ENCODE data around the gene PSMD14. TPM values are rescaled to one million over a fixed set of nuclear protein-coding genes. Genes with fewer than 3 reads are reported as not detected.

Gene PSMD14
- total RNA-seq, 1 donor from 2014 or later, result 109 TPM

DNA sequence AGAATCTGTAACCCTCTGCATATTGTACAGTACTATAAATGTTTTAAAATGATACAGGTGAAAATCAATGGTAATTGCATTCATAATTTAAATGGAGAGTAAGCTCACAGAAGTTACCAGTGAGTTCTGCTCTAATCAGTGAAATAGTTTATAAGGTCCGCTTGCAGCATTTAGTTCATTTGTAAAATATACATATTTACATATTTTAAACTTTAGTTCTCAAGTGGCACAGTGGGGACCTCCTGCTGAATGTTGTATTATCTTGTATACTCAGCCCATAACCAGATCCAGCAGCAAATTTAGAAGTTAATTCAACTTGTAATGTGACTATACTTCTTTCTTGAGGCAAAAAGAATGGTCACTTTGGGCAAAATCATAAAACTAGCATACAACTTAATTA, 66.2 kb downstream of the PSMD14 start:
- no peak overlapping the region for H3K4me3 ChIP-seq (ENCODE audit: low read depth, low read length)
- no peaks in the 10 kb centered on the region for H3K27me3 ChIP-seq (ENCODE audit: control insufficient read depth, insufficient read depth, low read length)
- H3K36me3 ChIP-seq (ENCODE audit: control insufficient read depth, insufficient read depth, low read length), result no peaks in the 10 kb centered on the region
- DNase-seq (ENCODE audit: low read depth), result no peak
- TF ChIP-seq, protein P1, sequence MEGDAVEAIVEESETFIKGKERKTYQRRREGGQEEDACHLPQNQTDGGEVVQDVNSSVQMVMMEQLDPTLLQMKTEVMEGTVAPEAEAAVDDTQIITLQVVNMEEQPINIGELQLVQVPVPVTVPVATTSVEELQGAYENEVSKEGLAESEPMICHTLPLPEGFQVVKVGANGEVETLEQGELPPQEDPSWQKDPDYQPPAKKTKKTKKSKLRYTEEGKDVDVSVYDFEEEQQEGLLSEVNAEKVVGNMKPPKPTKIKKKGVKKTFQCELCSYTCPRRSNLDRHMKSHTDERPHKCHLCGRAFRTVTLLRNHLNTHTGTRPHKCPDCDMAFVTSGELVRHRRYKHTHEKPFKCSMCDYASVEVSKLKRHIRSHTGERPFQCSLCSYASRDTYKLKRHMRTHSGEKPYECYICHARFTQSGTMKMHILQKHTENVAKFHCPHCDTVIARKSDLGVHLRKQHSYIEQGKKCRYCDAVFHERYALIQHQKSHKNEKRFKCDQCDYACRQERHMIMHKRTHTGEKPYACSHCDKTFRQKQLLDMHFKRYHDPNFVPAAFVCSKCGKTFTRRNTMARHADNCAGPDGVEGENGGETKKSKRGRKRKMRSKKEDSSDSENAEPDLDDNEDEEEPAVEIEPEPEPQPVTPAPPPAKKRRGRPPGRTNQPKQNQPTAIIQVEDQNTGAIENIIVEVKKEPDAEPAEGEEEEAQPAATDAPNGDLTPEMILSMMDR (IDR thresholded peaks at IDR 0.05; ENCODE audit: insufficient read depth, low read length, poor library complexity, severe bottlenecking), result no peak

DNA sequence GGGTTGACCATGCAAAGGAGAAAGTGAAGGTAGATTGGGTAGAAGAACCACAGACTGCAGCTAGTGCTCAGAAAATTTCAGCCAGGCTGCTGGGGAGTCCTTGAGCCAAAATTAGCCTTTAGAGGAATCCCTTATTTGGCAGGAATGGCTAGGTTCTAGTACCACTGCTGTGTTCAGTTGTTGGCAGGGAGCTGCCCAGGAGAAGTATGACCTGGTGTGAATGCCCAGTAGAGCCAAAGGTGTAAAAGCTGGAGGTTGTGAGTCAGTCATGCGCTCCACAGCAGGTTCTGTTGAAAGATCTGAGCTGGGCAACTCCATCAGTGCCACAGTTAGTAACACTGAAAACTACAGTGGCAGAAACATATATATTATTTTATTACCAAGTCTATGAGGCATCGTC, 71.5 kb downstream of the PSMD14 start:
- H3K4me3 ChIP-seq (ENCODE audit: low read depth, low read length), result no peak overlapping the region
- DNase-seq (ENCODE audit: low read depth), result no peak

DNA sequence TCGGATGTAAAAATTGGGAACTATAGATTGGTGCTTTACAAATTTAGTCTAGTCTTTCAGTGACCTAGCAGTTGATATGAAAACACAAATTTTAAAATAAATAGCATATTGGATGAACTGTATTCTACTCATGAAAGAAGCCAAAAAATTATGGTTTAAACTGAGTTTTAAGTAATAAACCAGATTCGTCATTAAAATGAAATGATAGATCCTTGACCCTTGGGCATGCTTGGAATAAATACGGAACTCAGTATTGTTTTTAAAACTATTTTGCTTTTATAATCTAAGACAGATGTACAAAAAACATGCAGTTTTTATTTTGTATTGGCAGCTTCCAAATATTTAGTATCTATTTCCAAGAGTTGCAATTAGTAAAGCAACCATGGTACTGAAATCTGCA, 73.3 kb downstream of the PSMD14 start:
- H3K36me3 ChIP-seq (ENCODE audit: control insufficient read depth, insufficient read depth, low read length), result no peaks in the 10 kb centered on the region
- DNase-seq (ENCODE audit: low read depth), result no peak
- H3K4me3 ChIP-seq (ENCODE audit: low read depth, low read length), result no peak overlapping the region
- H3K27me3 ChIP-seq (ENCODE audit: control insufficient read depth, insufficient read depth, low read length), result no peaks in the 10 kb centered on the region
- TF ChIP-seq, protein P1 (IDR thresholded peaks at IDR 0.05; ENCODE audit: insufficient read depth, low read length, poor library complexity, severe bottlenecking), result no peak

More for the DNA sequence above, 71.5 kb downstream of the PSMD14 start:
- Histone ChIP-seq H3K36me3 (ENCODE audit: control insufficient read depth, insufficient read depth, low read length) (no peaks in the 10 kb centered on the region), H3K27me3 (ENCODE audit: control insufficient read depth, insufficient read depth, low read length) (no peaks in the 10 kb centered on the region)
- TF ChIP-seq, protein P1 (IDR thresholded peaks at IDR 0.05; ENCODE audit: insufficient read depth, low read length, poor library complexity, severe bottlenecking), result no peak

DNA sequence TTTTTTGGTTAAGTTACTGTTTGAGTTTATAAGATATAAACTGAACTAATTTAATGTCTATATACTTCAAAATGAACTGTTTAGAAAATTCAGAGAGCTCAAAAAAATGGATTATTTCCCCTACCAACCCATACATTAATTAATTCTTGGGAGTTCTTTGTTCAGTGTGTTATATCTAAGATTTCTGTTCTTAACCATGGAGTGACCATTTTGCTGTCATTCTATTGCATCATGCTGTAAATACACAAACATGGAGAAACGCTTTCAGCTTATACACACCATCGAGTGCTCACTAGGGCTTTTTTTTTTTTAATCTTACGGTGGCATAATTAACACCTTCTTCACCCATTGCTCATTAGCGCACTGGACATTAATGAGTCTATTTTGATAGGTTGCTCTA, 74.5 kb downstream of the PSMD14 start:
- DNase-seq (ENCODE audit: low read depth), result no peak
- TF ChIP-seq, protein P1 (IDR thresholded peaks at IDR 0.05; ENCODE audit: insufficient read depth, low read length, poor library complexity, severe bottlenecking), result no peak
- Histone ChIP-seq H3K36me3 (ENCODE audit: control insufficient read depth, insufficient read depth, low read length) (no peaks in the 10 kb centered on the region), H3K27me3 (ENCODE audit: control insufficient read depth, insufficient read depth, low read length) (no peaks in the 10 kb centered on the region), H3K4me3 (ENCODE audit: low read depth, low read length) (no peak overlapping the region)

DNA sequence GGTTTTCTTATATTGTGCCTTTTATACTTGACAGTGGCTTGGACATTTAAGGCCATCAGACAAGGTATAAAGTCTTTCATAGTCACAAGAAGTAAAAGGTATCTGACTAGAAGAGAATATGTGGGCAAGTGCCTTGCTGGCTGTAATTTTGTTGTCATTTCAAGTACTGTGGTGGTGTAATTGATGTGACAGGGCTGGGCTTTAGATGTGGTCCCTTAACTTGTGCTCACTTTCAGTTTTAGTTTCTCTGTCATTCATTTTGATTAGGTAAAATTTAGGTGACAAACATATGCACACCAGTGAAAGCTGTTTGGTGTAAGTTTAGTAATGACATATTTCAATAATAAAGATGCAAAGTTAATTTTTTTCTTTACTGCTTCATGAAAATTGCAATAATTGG, 76.6 kb downstream of the PSMD14 start:
- no peaks in the 10 kb centered on the region for H3K36me3 ChIP-seq (ENCODE audit: control insufficient read depth, insufficient read depth, low read length)
- no peak for DNase-seq (ENCODE audit: low read depth)
- TF ChIP-seq, protein P1 (IDR thresholded peaks at IDR 0.05; ENCODE audit: insufficient read depth, low read length, poor library complexity, severe bottlenecking), result no peak
- no peak overlapping the region for H3K4me3 ChIP-seq (ENCODE audit: low read depth, low read length)
- no peaks in the 10 kb centered on the region for H3K27me3 ChIP-seq (ENCODE audit: control insufficient read depth, insufficient read depth, low read length)

DNA sequence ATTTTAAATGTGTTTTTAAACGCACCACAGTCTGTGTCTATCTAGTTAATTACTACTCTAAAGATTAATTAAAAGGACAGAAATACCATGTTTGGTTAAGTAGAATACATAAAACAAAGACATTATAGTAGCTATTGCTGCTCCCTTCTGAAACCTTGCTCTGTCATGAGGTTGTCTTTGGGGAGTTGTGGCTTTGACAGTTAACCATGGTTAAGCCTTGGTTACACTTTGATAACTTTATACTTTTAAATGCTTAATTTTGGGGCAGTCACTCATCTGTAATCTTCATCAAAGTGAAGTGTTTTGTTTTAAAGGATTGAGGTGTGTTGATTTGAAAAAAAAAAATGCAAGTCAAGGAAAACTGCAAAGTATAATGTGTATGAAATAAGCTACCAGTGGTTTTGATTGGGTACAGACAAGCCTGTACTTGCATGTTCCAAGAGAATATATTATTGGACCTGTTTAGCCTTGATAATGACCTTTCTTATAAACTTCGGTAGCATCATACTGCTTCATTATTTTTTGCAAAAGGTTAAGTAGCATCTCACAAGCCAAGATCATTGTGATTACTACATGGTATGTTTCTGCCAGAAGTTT, 78.1 kb downstream of the PSMD14 start:
- H3K27me3 ChIP-seq (ENCODE audit: control insufficient read depth, insufficient read depth, low read length), result no peaks in the 10 kb centered on the region
- H3K4me3 ChIP-seq (ENCODE audit: low read depth, low read length), result no peak overlapping the region
- no peak for DNase-seq (ENCODE audit: low read depth)
- no peaks in the 10 kb centered on the region for H3K36me3 ChIP-seq (ENCODE audit: control insufficient read depth, insufficient read depth, low read length)
- TF ChIP-seq, protein P1 (IDR thresholded peaks at IDR 0.05; ENCODE audit: insufficient read depth, low read length, poor library complexity, severe bottlenecking), result no peak

All from kidney epithelial cell (primary cell).